ENCODE data around the gene PLXNA2.

The PLXNA2 gene

GRCh38 chr1:208160259-208160819, 83.8 kb downstream of the PLXNA2 start:
- TF ChIP-seq ZNF274 (IDR thresholded peaks at IDR 0.05; ENCODE audit: low read depth, low read length), result no peak
- no peak overlapping the region for H3K4me3 ChIP-seq (ENCODE audit: low read length)

- no peak for TF ChIP-seq ZNF274 (IDR thresholded peaks at IDR 0.05; ENCODE audit: low read depth, low read length)
Observed at GRCh38 chr1:208159555-208160258, 84.5 kb downstream of the PLXNA2 start.

GRCh38 chr1:208158640-208159554, 85.3 kb downstream of the PLXNA2 start:
- no peak overlapping the region for H3K4me3 ChIP-seq (ENCODE audit: low read length)
- TF ChIP-seq ZNF274 (IDR thresholded peaks at IDR 0.05; ENCODE audit: low read depth, low read length), result no peak

More at GRCh38 chr1:208159555-208160258, 84.5 kb downstream of the PLXNA2 start:
- H3K4me3 ChIP-seq (ENCODE audit: low read length), result no peak overlapping the region

GRCh38 chr1:208157769-208158168, 86.4 kb downstream of the PLXNA2 start:
- no peak for TF ChIP-seq ZNF274 (IDR thresholded peaks at IDR 0.05; ENCODE audit: low read depth, low read length)

GRCh38 chr1:208156741-208157140, 87.4 kb downstream of the PLXNA2 start:
- no peak overlapping the region for H3K4me3 ChIP-seq (ENCODE audit: low read length)
- TF ChIP-seq ZNF274 (IDR thresholded peaks at IDR 0.05; ENCODE audit: low read depth, low read length), result no peak

More at GRCh38 chr1:208157769-208158168, 86.4 kb downstream of the PLXNA2 start:
- no peak overlapping the region for H3K4me3 ChIP-seq (ENCODE audit: low read length)

- TF ChIP-seq ZNF274 (IDR thresholded peaks at IDR 0.05; ENCODE audit: low read depth, low read length), result no peak
- H3K4me3 ChIP-seq (ENCODE audit: low read length), result no peak overlapping the region
Observed at GRCh38 chr1:208156310-208156709, 87.9 kb downstream of the PLXNA2 start.

- no peak for TF ChIP-seq ZNF274 (IDR thresholded peaks at IDR 0.05; ENCODE audit: low read depth, low read length)
- no peak overlapping the region for H3K4me3 ChIP-seq (ENCODE audit: low read length)
Observed at GRCh38 chr1:208154679-208155642, 89.2 kb downstream of the PLXNA2 start.

- H3K4me3 ChIP-seq (ENCODE audit: low read length), result no peak overlapping the region
- no peak for TF ChIP-seq ZNF274 (IDR thresholded peaks at IDR 0.05; ENCODE audit: low read depth, low read length)
Observed at GRCh38 chr1:208154040-208154439, 90.1 kb downstream of the PLXNA2 start.

GRCh38 chr1:208153386-208153785, 90.8 kb downstream of the PLXNA2 start:
- no peak for TF ChIP-seq ZNF274 (IDR thresholded peaks at IDR 0.05; ENCODE audit: low read depth, low read length)
- no peak overlapping the region for H3K4me3 ChIP-seq (ENCODE audit: low read length)

- H3K4me3 ChIP-seq (ENCODE audit: low read length), result no peak overlapping the region
Observed at GRCh38 chr1:208151728-208152598, 92.2 kb downstream of the PLXNA2 start.

GRCh38 chr1:208150833-208151458, 93.2 kb downstream of the PLXNA2 start:
- no peak overlapping the region for H3K4me3 ChIP-seq (ENCODE audit: low read length)
- no peak for TF ChIP-seq ZNF274 (IDR thresholded peaks at IDR 0.05; ENCODE audit: low read depth, low read length)

More at GRCh38 chr1:208151728-208152598, 92.2 kb downstream of the PLXNA2 start:
- no peak for TF ChIP-seq ZNF274 (IDR thresholded peaks at IDR 0.05; ENCODE audit: low read depth, low read length)

Data from GM08714 (cell line).